Measurements from ENCODE around the gene RLBP1. TPM values are rescaled to one million over a fixed set of nuclear protein-coding genes. Genes with fewer than 3 reads are reported as not detected.
"Not testable (repeated sequence)": the region's sequence is repeated elsewhere in the genome, so short reads cannot be mapped to it uniquely, and the experiment has no call there.

The RLBP1 gene
- total RNA-seq, 1 experiment from 2014 or later, result not detected

GRCh38 chr15:89243046-89243690 is 21.8 kb upstream of the RLBP1 start:
- CTCF ChIA-PET, result no interaction called here
- POLR2A ChIA-PET (ENCODE audit: unreplicated experiment), result no interaction called here
- intact Hi-C loops (cut with micrococcal nuclease), result loop anchor here (2.0 kb wide), 1 partner anchor 36 kb away; no protein-coding TSS in a partner anchor

GRCh38 chr15:89239883-89240810 is 18.8 kb upstream of the RLBP1 start:
- H3K9ac ChIP-seq (ENCODE audit: low read length); H3K36me3 ChIP-seq (ENCODE audit: low read depth, low read length); H3K27me3 ChIP-seq (ENCODE audit: low read length); DNase-seq; CTCF ChIA-PET; H3K4me1 ChIP-seq (ENCODE audit: insufficient read depth, low read length); H3K9me3 ChIP-seq (ENCODE audit: low read length); intact Hi-C loops (cut with micrococcal nuclease); H2AFZ ChIP-seq (ENCODE audit: low read length); H3K27ac ChIP-seq (ENCODE audit: low read length); BruUV-seq (replicated peaks); H3K9me2 ChIP-seq (replicated peaks; ENCODE audit: low read length); H3K4me2 ChIP-seq (ENCODE audit: low read length); POLR2A ChIA-PET (ENCODE audit: unreplicated experiment); H3K4me3 ChIP-seq (ENCODE audit: low read length); H4K20me1 ChIP-seq (ENCODE audit: low read length); H3F3A ChIP-seq (ENCODE audit: low read length, unreplicated experiment); ATAC-seq: not testable (repeated sequence)
- peaks cover 13% of the 10 kb centered on the region for H3K79me2 ChIP-seq (ENCODE audit: low read length)

More at GRCh38 chr15:89243046-89243690, 21.8 kb upstream of the RLBP1 start:
- Histone ChIP-seq H3F3A (ENCODE audit: low read length, unreplicated experiment) (no peaks in the 10 kb centered on the region), H3K27me3 (ENCODE audit: low read length) (no peaks in the 10 kb centered on the region), H3K9ac (ENCODE audit: low read length) (peak overlapping the region; percentile 90), H3K36me3 (ENCODE audit: low read depth, low read length) (peaks cover 16% of the 10 kb centered on the region), H3K4me2 (ENCODE audit: low read length) (peak overlapping the region; percentile 96), H4K20me1 (ENCODE audit: low read length) (peaks cover 5% of the 10 kb centered on the region; the same call in 1 of the 2 replicates), H3K4me1 (ENCODE audit: insufficient read depth, low read length) (peaks cover 17% of the 10 kb centered on the region), H3K79me2 (ENCODE audit: low read length) (peaks cover 40% of the 10 kb centered on the region), H3K9me3 (ENCODE audit: low read length) (no peaks in the 10 kb centered on the region), H3K4me3 (ENCODE audit: low read length) (peak overlapping the region; percentile 91), H3K27ac (ENCODE audit: low read length) (no peak overlapping the region), H2AFZ (ENCODE audit: low read length) (peak overlapping the region; percentile 99), H3K9me2 (replicated peaks; ENCODE audit: low read length) (no peaks in the 10 kb centered on the region)
- BruUV-seq (replicated peaks), result TSS peak; percentile 92
- ATAC-seq (no peak), DNase-seq (no peak)
- TF ChIP-seq EZH2phosphoT487 (IDR thresholded peaks at IDR 0.05; ENCODE audit: borderline replicate concordance, low read length), result no peak
- TF ChIP-seq CTCF (conservative IDR thresholded peaks at IDR 0.05; ENCODE audit: low read depth, low read length), result no peak
- no peak for TF ChIP-seq EZH2 (IDR thresholded peaks at IDR 0.05; ENCODE audit: low read length, unreplicated experiment)

GRCh38 chr15:89231832-89232231 is 10.5 kb upstream of the RLBP1 start:
- Histone ChIP-seq H2AFZ (ENCODE audit: low read length) (no peak overlapping the region), H3K4me1 (ENCODE audit: insufficient read depth, low read length) (peaks cover 13% of the 10 kb centered on the region), H3K27ac (ENCODE audit: low read length) (no peak overlapping the region), H3F3A (ENCODE audit: low read length, unreplicated experiment) (no peaks in the 10 kb centered on the region), H4K20me1 (ENCODE audit: low read length) (no peaks in the 10 kb centered on the region), H3K9me2 (replicated peaks; ENCODE audit: low read length) (no peaks in the 10 kb centered on the region), H3K9ac (ENCODE audit: low read length) (no peak overlapping the region), H3K4me2 (ENCODE audit: low read length) (no peak overlapping the region), H3K9me3 (ENCODE audit: low read length) (no peaks in the 10 kb centered on the region), H3K79me2 (ENCODE audit: low read length) (no peaks in the 10 kb centered on the region), H3K4me3 (ENCODE audit: low read length) (no peak overlapping the region), H3K36me3 (ENCODE audit: low read depth, low read length) (no peaks in the 10 kb centered on the region), H3K27me3 (ENCODE audit: low read length) (no peaks in the 10 kb centered on the region)
- CTCF ChIA-PET, result no interaction called here
- ATAC-seq (no peak), DNase-seq (no peak)
- no TSS peak for BruUV-seq (replicated peaks)
- TF ChIP-seq EZH2phosphoT487 (IDR thresholded peaks at IDR 0.05; ENCODE audit: borderline replicate concordance, low read length) (no peak), EZH2 (IDR thresholded peaks at IDR 0.05; ENCODE audit: low read length, unreplicated experiment) (no peak), CTCF (conservative IDR thresholded peaks at IDR 0.05; ENCODE audit: low read depth, low read length) (no peak)
- intact Hi-C loops (cut with micrococcal nuclease), result no loop called here
- POLR2A ChIA-PET (ENCODE audit: unreplicated experiment), result no interaction called here
